Adipose tissue (tissue), 3 donors: ENCODE measurements around the gene HDAC7. TPM values are rescaled to one million over a fixed set of nuclear protein-coding genes. Genes with fewer than 3 reads are reported as not detected.

ENCODE experiments used
- H3K27ac ChIP-seq: one replicate; pipeline ENCODE4 v1.5.1; 2013; ENCODE audit warnings: low read depth, low read length
- WGBS, 3 donors: extraction: QIAGEN DNeasy Blood & Tissue Kit; methylation state at CpG; one replicate each; pipeline ENCODE4 v1.1.7; 2013; 5-methylcytosine and 5-hydroxymethylcytosine counted together
- polyA plus RNA-seq, 3 donors: library from polyadenylated mRNA; stranded (reverse); fragments of 200-250 nt; gene quantifications; one replicate each; pipeline ENCODE4 v1.2.3, GENCODE V29; 2013
- donor health status: healthy with polysubstance abuse.
- donor health status: Bipolar disorder and iron deficiency.
- donor health status: healthy.

The HDAC7 gene
- polyA plus RNA-seq, 3 donors: 18.9 to 107 (median 59.0) TPM

- no peak overlapping the region for H3K27ac ChIP-seq
- WGBS, 3 donors: 77 to 90% (median 79%) methylated on average over 12 of the region's 12 CpGs
Observed at GRCh38 chr12:47835006-47835830, 15.5 kb upstream of the HDAC7 start.

- no peak overlapping the region for H3K27ac ChIP-seq
- 67 to 85% (median 75%) methylated on average over 8 of the region's 8 CpGs for WGBS, 3 donors
Observed at GRCh38 chr12:47834199-47834903, 14.6 kb upstream of the HDAC7 start.

GRCh38 chr12:47833591-47834012 lies 13.9 kb upstream of the HDAC7 start:
- H3K27ac ChIP-seq: no peak overlapping the region
- 80 to 91% (median 89%) methylated on average over 12 of the region's 12 CpGs for WGBS, 3 donors

GRCh38 chr12:47832263-47832933 lies 12.7 kb upstream of the HDAC7 start:
- WGBS, 3 donors: 80 to 90% (median 90%) methylated on average over 13 of the region's 13 CpGs
- H3K27ac ChIP-seq: no peak overlapping the region

- no peak overlapping the region for H3K27ac ChIP-seq
- 55 to 85% (median 81%) methylated on average over 4 of the region's 4 CpGs for WGBS, 3 donors
Observed at GRCh38 chr12:47829584-47829983, 9.9 kb upstream of the HDAC7 start.

- 23 to 37% (median 24%) methylated on average over 7 of the region's 7 CpGs for WGBS, 3 donors
- H3K27ac ChIP-seq: no peak overlapping the region
Observed at GRCh38 chr12:47828976-47829482, 9.3 kb upstream of the HDAC7 start.

- no peak overlapping the region for H3K27ac ChIP-seq
- WGBS, 3 donors: 54 to 73% (median 58%) methylated on average over 14 of the region's 14 CpGs
Observed at GRCh38 chr12:47828008-47828975, 8.6 kb upstream of the HDAC7 start.

GRCh38 chr12:47825173-47825639 lies 5.5 kb upstream of the HDAC7 start:
- WGBS, 3 donors: 51 to 65% (median 56%) methylated on average over 6 of the region's 6 CpGs
- no peak overlapping the region for H3K27ac ChIP-seq

- 75 to 83% (median 79%) methylated on average over 3 of the region's 3 CpGs for WGBS, 3 donors
- H3K27ac ChIP-seq: peak overlapping the region; percentile 57
Observed at GRCh38 chr12:47824635-47825034, 4.9 kb upstream of the HDAC7 start.

GRCh38 chr12:47824198-47824597 lies 4.5 kb upstream of the HDAC7 start:
- 50 to 73% (median 57%) methylated on average over 2 of the region's 2 CpGs for WGBS, 3 donors
- peak overlapping the region; percentile 57 for H3K27ac ChIP-seq

GRCh38 chr12:47823422-47824086 lies 3.9 kb upstream of the HDAC7 start:
- no peak overlapping the region for H3K27ac ChIP-seq
- WGBS, 3 donors: 73 to 93% (median 78%) methylated on average over 5 of the region's 5 CpGs

- no peak overlapping the region for H3K27ac ChIP-seq
- 80 to 85% (median 84%) methylated on average over 3 of the region's 3 CpGs for WGBS, 3 donors
Observed at GRCh38 chr12:47822863-47823262, 3.2 kb upstream of the HDAC7 start.

- H3K27ac ChIP-seq: no peak overlapping the region
- WGBS, 3 donors: 37 to 82% (median 44%) methylated on average over 2 of the region's 2 CpGs
Observed at GRCh38 chr12:47822401-47822800, 2.7 kb upstream of the HDAC7 start.

- peak overlapping the region; percentile 88 for H3K27ac ChIP-seq
- WGBS, 3 donors: 62 to 82% (median 72%) methylated on average over 4 of the region's 4 CpGs
Observed at GRCh38 chr12:47821346-47821706, 1.6 kb upstream of the HDAC7 start.

- 21 to 58% (median 36%) methylated on average over 17 of the region's 17 CpGs for WGBS, 3 donors
- H3K27ac ChIP-seq: peak overlapping the region; percentile 88
Observed at GRCh38 chr12:47820631-47821345, 1.1 kb upstream of the HDAC7 start.

- peak overlapping the region; percentile 94 for H3K27ac ChIP-seq
- WGBS, 3 donors: 0 to 1% (median 1%) methylated on average over 39 to 77 of the region's 77 CpGs
Observed at GRCh38 chr12:47819138-47819895, 386 bp downstream of the HDAC7 start.
